SU-DHL-6 (cell line): Measurements from ENCODE around the gene GRAP.

ENCODE experiments used
- EZH2phosphoT487 ChIP-seq: fragments of 200-600 bp; sonication (generic), shearing (Covaris generic); conservative IDR thresholded peaks from 2 replicates; pipeline ENCODE4 v1.6.1; 2018; ENCODE audit warnings: mild to moderate bottlenecking, antibody characterized with exemption, low read length, moderate library complexity, mixed read lengths
- TF ChIP-seq, protein P1 (sequence below): fragments of 200-600 bp; sonication (generic); IDR thresholded peaks from one replicate; pipeline ENCODE4 v1.5.1; 2017; ENCODE audit warnings: antibody characterized with exemption, mild to moderate bottlenecking, low read length, moderate library complexity; ENCODE audit not compliant: insufficient read depth, poor library complexity, severe bottlenecking

DNA sequence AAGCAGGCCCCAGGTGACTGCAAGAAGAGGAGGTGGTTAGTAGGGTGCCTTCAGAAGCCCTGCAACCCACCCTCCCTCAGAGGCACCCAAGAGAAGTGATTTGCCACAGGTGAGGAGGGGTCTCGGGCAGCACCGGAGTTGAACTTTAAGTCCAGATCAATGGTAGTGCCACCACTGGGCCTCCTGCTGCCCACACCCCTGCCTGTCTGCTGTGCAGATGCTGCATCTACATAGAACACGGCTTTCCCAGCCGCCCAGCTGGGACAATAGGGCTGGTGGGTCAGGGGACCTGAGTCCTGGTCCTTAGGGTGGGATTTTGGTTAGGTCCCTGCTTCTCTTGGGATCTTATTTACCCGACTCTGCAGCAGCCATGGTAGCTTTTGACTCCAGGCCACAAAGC is 24.6 kb downstream of the GRAP start:
- TF ChIP-seq, protein P1, sequence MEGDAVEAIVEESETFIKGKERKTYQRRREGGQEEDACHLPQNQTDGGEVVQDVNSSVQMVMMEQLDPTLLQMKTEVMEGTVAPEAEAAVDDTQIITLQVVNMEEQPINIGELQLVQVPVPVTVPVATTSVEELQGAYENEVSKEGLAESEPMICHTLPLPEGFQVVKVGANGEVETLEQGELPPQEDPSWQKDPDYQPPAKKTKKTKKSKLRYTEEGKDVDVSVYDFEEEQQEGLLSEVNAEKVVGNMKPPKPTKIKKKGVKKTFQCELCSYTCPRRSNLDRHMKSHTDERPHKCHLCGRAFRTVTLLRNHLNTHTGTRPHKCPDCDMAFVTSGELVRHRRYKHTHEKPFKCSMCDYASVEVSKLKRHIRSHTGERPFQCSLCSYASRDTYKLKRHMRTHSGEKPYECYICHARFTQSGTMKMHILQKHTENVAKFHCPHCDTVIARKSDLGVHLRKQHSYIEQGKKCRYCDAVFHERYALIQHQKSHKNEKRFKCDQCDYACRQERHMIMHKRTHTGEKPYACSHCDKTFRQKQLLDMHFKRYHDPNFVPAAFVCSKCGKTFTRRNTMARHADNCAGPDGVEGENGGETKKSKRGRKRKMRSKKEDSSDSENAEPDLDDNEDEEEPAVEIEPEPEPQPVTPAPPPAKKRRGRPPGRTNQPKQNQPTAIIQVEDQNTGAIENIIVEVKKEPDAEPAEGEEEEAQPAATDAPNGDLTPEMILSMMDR, result no peak
- no peak for TF ChIP-seq EZH2phosphoT487
